Subcutaneous adipose tissue (tissue), 4 donors: ENCODE measurements around the gene SH3BP4. TPM values are rescaled to one million over a fixed set of nuclear protein-coding genes. Genes with fewer than 3 reads are reported as not detected.

Source experiments
- CTCF ChIP-seq: fragments of 450-650 bp; IDR thresholded peaks from one replicate; pipeline ENCODE4 v1.5.1; 2016; ENCODE audit warnings: low read depth, mild to moderate bottlenecking, control low read depth, antibody characterized with exemption, moderate library complexity
- total RNA-seq, 4 donors: library from RNA; depleted of rRNA; stranded (reverse); fragments of >200 nt; gene quantifications; one replicate each; pipeline ENCODE4 v1.1.0, GENCODE V29; 2016

The SH3BP4 gene
- total RNA-seq, 4 donors from 2014 or later = 12.4 to 35.6 (median 24.1) TPM

DNA sequence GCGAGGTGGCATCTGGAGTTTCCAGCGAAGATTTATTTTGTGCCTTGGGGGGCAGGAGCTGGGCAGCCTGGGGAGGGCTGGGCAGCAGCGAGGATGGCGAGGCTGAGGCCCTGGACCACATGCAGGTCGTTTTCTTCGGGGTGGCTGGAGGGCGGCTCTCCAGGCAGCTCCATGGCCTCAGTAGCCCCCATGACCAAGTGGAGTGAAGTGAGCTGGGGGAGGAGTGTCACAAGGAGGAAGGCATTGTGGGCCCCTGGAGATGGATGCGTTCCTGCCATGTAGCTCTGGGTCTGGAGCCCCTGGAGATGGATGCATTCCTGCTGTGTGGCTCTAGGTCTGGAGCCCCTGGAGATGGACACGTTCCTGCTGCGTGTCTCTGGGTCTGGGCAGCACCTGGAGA lies 40.4 kb downstream of the SH3BP4 start:
- no peak for TF ChIP-seq CTCF

- TF ChIP-seq CTCF = no peak
Observed at GRCh38 chr2:234992624-234993349, 41.0 kb downstream of the SH3BP4 start.

- no peak for TF ChIP-seq CTCF
Observed at GRCh38 chr2:234993541-234993981, 41.7 kb downstream of the SH3BP4 start.

DNA sequence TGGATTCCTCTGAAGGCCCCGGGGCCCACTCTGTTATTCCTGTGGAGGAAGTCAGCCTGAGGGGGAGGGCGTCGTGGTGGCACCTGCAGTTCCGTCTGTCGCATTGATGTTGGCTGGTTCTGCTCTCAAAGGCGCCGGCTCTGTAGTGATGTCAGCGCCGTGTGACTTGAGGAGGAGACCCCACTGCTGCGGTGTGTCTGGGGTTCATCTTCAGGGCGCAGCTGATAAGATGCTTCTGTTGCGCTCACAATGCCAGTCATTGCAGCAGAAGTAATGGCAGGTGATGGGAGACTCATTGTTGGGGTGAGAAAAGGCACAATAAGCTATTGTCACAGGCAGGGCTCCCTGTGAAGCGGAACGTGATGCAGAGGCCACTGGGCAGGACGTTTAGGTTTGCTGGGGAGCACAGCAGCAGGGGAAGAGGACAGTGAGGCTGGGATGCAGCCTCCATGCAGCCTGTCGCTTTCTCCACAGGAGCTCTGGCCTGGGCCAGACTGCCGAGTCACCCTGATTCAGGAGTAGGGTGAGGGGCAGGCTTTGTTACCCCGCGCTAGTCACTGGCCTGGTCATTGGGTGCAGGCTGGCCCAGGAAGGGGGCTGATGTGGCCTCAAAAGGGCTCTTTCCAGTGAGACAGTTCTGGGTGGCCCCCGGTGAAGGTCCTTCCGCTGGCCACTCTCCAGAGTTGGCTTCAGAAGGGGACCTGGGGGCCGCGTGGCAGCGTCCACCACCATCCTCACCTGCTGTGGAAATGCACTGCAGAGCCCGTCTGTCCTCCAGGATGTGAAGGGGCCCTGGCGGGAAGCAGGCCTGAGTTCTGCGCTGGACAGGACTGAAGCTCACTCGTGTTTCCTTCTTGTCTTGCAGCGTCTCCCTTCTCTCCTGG lies 42.9 kb downstream of the SH3BP4 start:
- no peak for TF ChIP-seq CTCF

DNA sequence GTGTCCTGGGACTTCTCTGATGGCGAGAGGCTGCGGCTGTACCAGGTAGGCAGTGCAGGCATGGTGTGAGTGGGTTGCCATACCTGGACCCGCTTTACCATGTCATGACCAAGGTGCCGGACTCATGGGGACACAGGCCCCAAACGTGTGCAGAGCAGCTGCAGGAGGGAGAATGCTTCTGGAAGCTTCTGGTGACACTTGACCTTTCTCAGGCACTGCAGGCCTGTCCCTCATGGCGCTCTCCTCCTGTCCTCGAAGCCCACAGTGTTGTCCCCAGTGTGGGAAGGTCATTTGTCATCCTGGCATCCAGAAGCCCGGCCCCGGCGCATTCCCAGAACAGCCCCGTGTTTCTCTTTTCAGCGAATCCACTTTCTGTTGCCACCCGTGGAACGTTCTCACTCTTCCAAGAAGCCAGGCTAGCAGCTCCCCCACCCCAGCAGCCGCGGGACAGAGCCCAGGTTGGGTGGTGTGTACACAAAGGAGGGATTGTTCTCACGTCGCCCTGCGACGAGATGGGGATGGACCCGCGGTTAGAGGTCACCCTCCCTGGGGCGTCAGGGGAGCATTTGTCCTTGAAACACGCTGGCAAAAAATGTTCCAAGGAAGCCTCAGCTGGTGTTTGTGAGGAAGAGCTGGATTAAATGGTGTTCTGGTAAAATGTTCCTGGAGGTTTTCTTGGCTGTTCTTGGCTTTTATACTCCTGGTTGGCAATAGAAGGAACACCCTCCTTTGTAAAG lies 43.7 kb downstream of the SH3BP4 start:
- TF ChIP-seq CTCF = no peak

DNA sequence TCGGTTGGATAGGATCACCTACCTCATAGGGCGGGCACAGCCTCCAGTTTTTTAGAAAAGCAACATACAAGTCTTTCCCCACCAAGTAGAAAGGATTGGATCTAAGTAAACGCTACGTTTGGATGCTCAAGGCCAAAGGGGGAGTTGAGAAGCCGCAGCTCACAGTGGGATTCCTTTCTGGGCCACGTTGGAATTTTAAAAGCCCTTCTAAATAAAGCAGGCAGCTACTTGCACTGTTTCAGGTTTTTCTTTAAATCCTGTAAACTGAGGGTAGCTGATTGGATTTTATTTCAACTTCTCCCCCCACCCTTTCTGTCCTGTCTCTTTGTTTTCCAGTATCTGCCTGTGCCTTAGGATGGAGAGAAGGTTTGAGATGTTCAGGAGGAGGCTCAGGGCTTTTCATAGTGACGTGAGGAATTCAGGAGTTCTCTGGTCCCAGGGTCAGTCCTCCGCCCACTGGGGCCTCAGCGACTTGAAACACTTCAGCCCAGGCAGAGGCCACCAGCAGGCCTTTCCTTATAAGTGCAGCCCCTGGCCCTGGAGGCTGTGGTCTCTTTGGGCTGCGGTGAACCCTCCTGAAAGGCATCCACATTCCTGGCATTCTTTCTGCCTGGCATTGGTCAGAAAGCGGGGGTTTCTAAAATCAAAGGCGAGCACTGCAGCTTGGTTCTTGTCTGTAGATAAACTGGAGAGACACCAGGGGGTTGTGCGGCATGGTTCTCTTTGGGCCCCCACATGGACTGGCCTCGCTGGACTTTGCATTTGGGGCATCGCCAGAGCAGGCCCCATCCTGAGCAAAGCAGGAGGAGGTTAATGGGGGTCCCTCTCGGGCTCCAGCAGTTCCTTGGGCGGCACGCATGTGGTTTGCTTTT lies 44.5 kb downstream of the SH3BP4 start:
- no peak for TF ChIP-seq CTCF
